ENCODE results near the gene PCSK7.

The PCSK7 gene

GRCh38 chr11:117230999-117231841, 653 bp downstream of the PCSK7 start:
- DNase-seq (ENCODE audit: low spot score), result peak; percentile 30

- no peak for DNase-seq (ENCODE audit: low spot score)
Measured at GRCh38 chr11:117230286-117230961, 1.4 kb downstream of the PCSK7 start.

GRCh38 chr11:117229931-117230285, 2.0 kb downstream of the PCSK7 start:
- DNase-seq (ENCODE audit: low spot score), result no peak

- DNase-seq (ENCODE audit: low spot score), result no peak
Measured at GRCh38 chr11:117229411-117229810, 2.5 kb downstream of the PCSK7 start.

- DNase-seq (ENCODE audit: low spot score), result no peak
Measured at GRCh38 chr11:117228091-117228490, 3.8 kb downstream of the PCSK7 start.

- peak; percentile 82 for DNase-seq (ENCODE audit: low spot score)
Measured at GRCh38 chr11:117226388-117227385, 5.2 kb downstream of the PCSK7 start.

- no peak for DNase-seq (ENCODE audit: low spot score)
Measured at GRCh38 chr11:117225553-117226170, 6.2 kb downstream of the PCSK7 start.

GRCh38 chr11:117223741-117224689, 7.9 kb downstream of the PCSK7 start:
- no peak for DNase-seq (ENCODE audit: low spot score)

GRCh38 chr11:117222991-117223740, 8.7 kb downstream of the PCSK7 start:
- no peak for DNase-seq (ENCODE audit: low spot score)

GRCh38 chr11:117221775-117222517, 9.9 kb downstream of the PCSK7 start:
- DNase-seq (ENCODE audit: low spot score), result no peak

GRCh38 chr11:117220999-117221774, 10.7 kb downstream of the PCSK7 start:
- DNase-seq (ENCODE audit: low spot score), result no peak

- no peak for DNase-seq (ENCODE audit: low spot score)
Measured at GRCh38 chr11:117220568-117220967, 11.3 kb downstream of the PCSK7 start.

- DNase-seq (ENCODE audit: low spot score), result no peak
Measured at GRCh38 chr11:117219995-117220394, 11.9 kb downstream of the PCSK7 start.

- no peak for DNase-seq (ENCODE audit: low spot score)
Measured at GRCh38 chr11:117219455-117219854, 12.4 kb downstream of the PCSK7 start.

- no peak for DNase-seq (ENCODE audit: low spot score)
Measured at GRCh38 chr11:117219001-117219400, 12.9 kb downstream of the PCSK7 start.

GRCh38 chr11:117218133-117218915, 13.5 kb downstream of the PCSK7 start:
- no peak for DNase-seq (ENCODE audit: low spot score)

Data from HuH-7.5 (cell line).